ENCODE data around the gene BRAP. TPM values are rescaled to one million over a fixed set of nuclear protein-coding genes. Genes with fewer than 3 reads are reported as not detected.
A peak's percentile ranks its signal among the peaks of the same experiment; 100 is the strongest.

The BRAP gene
- total RNA-seq, 3 donors from 2014 or later (not counting 1 experiment from before 2014, with no cell fraction given): 24.6 to 28.8 (median 27.8) TPM

GRCh38 chr12:111638556-111638955 is 47.2 kb downstream of the BRAP start:
- Mint-ChIP-seq H3K27ac (no peak overlapping the region), H3K9me3 (no peaks in the 10 kb centered on the region), H3K4me1 (peaks cover 6 to 7% of the 10 kb centered on the region in 2 donors), H3K27me3 (ENCODE audit: low read depth in 2 of 2) (no peaks in the 10 kb centered on the region), H3K36me3 (no peaks in the 10 kb centered on the region), H3K4me3 (no peak overlapping the region)
- DNase-seq (no peak), ATAC-seq (no peak)
- Histone ChIP-seq H3K9me3 (ENCODE audit: control insufficient read depth, insufficient read depth, low read length) (no peaks in the 10 kb centered on the region), H3K27ac (ENCODE audit: low read length) (no peak overlapping the region), H3K36me3 (ENCODE audit: control insufficient read depth, insufficient read depth, low read length) (peaks cover 15% of the 10 kb centered on the region), H3K27me3 (ENCODE audit: control insufficient read depth, insufficient read depth, low read length) (no peaks in the 10 kb centered on the region), H3K4me3 (ENCODE audit: low read length) (no peak overlapping the region), H3K4me1 (ENCODE audit: control insufficient read depth, insufficient read depth, low read length) (no peaks in the 10 kb centered on the region)
- TF ChIP-seq CTCF (IDR thresholded peaks at IDR 0.05): no peak
- WGBS (ENCODE audit: insufficient coverage): 97% methylated on average over 6 of the region's 6 CpGs
- intact Hi-C loops (cut with micrococcal nuclease): no loop called here

GRCh38 chr12:111636209-111636945 is 49.4 kb downstream of the BRAP start:
- Mint-ChIP-seq H3K27me3 (ENCODE audit: low read depth in 2 of 2) (no peaks in the 10 kb centered on the region), H3K4me3 (no peak overlapping the region), H3K9me3 (no peaks in the 10 kb centered on the region), H3K4me1 (peaks cover 6 to 7% of the 10 kb centered on the region in 2 donors), H3K27ac (no peak overlapping the region), H3K36me3 (no peaks in the 10 kb centered on the region)
- no peak overlapping the region for H3K27ac ChIP-seq (ENCODE audit: low read length)
- intact Hi-C loops (cut with micrococcal nuclease): no loop called here
- ATAC-seq (no peak), DNase-seq (no peak)
- 91% methylated on average over 19 of the region's 19 CpGs for WGBS (ENCODE audit: insufficient coverage)
- H3K36me3 ChIP-seq (ENCODE audit: control insufficient read depth, insufficient read depth, low read length): no peaks in the 10 kb centered on the region
- no peaks in the 10 kb centered on the region for H3K9me3 ChIP-seq (ENCODE audit: control insufficient read depth, insufficient read depth, low read length)
- H3K4me1 ChIP-seq (ENCODE audit: control insufficient read depth, insufficient read depth, low read length): no peaks in the 10 kb centered on the region
- TF ChIP-seq CTCF (IDR thresholded peaks at IDR 0.05): no peak
- H3K27me3 ChIP-seq (ENCODE audit: control insufficient read depth, insufficient read depth, low read length): no peaks in the 10 kb centered on the region
- no peak overlapping the region for H3K4me3 ChIP-seq (ENCODE audit: low read length)

- Histone ChIP-seq H3K27ac (ENCODE audit: low read length) (no peak overlapping the region), H3K27me3 (ENCODE audit: control insufficient read depth, insufficient read depth, low read length) (no peaks in the 10 kb centered on the region), H3K9me3 (ENCODE audit: control insufficient read depth, insufficient read depth, low read length) (no peaks in the 10 kb centered on the region), H3K36me3 (ENCODE audit: control insufficient read depth, insufficient read depth, low read length) (no peaks in the 10 kb centered on the region), H3K4me1 (ENCODE audit: control insufficient read depth, insufficient read depth, low read length) (no peaks in the 10 kb centered on the region), H3K4me3 (ENCODE audit: low read length) (no peak overlapping the region)
- Mint-ChIP-seq H3K4me3 (no peak overlapping the region), H3K27ac (no peak overlapping the region), H3K27me3 (ENCODE audit: low read depth in 2 of 2) (no peaks in the 10 kb centered on the region), H3K4me1 (peaks cover 6 to 7% of the 10 kb centered on the region in 2 donors), H3K9me3 (no peaks in the 10 kb centered on the region), H3K36me3 (no peaks in the 10 kb centered on the region)
- WGBS (ENCODE audit: insufficient coverage): 39% methylated on average over 8 of the region's 8 CpGs
- no peak for DNase-seq
- intact Hi-C loops (cut with micrococcal nuclease): no loop called here
- no peak for TF ChIP-seq CTCF (IDR thresholded peaks at IDR 0.05)
- ATAC-seq: peak in 1 of 3 donors; percentile 48
These were observed 50.2 kb downstream of the BRAP start for GRCh38 chr12:111635524-111635923.

Measured in natural killer cell (primary cell).